Bronchial epithelial cell (primary cell): ENCODE data around the gene LMX1B. TPM values are rescaled to one million over a fixed set of nuclear protein-coding genes. Genes with fewer than 3 reads are reported as not detected.
A peak's percentile ranks its signal among the peaks of the same experiment; 100 is the strongest.

Source experiments
- DNase-seq: peaks from one replicate; pipeline ENCODE4 v3.0.0-alpha.2; 2010; ENCODE audit warnings: low read depth
- FAIRE-seq: peaks from 2 replicates; lab custom pipeline; 2011; peaks lifted over from hg19 to GRCh38; lab: Jason Lieb, UNC
- H3K27me3 ChIP-seq: 2 replicates; pipeline ENCODE4 v1.5.1; 2011; ENCODE audit warnings: low read length; ENCODE audit not compliant: control insufficient read depth, insufficient read depth
- H3K36me3 ChIP-seq: 2 replicates; pipeline ENCODE4 v1.5.1; 2011; ENCODE audit warnings: low read length; ENCODE audit not compliant: control insufficient read depth, insufficient read depth
- H3K4me3 ChIP-seq: 2 replicates; pipeline ENCODE4 v1.5.1; 2011; ENCODE audit warnings: mild to moderate bottlenecking, low read depth, low read length, control low read depth
- CTCF ChIP-seq: IDR thresholded peaks from 2 replicates; pipeline ENCODE4 v1.5.1; 2011; ENCODE audit warnings: mild to moderate bottlenecking, moderate library complexity, low read length, control low read depth, inconsistent platforms; ENCODE audit not compliant: insufficient read depth, severe bottlenecking
- total RNA-seq: library from RNA; depleted of rRNA; stranded (reverse); fragments of >200 nt; gene quantifications from 2 replicates; pipeline ENCODE4 v1.2.1, GENCODE V29; 2014

The LMX1B gene
- total RNA-seq, 1 donor from 2014 or later: not detected

DNA sequence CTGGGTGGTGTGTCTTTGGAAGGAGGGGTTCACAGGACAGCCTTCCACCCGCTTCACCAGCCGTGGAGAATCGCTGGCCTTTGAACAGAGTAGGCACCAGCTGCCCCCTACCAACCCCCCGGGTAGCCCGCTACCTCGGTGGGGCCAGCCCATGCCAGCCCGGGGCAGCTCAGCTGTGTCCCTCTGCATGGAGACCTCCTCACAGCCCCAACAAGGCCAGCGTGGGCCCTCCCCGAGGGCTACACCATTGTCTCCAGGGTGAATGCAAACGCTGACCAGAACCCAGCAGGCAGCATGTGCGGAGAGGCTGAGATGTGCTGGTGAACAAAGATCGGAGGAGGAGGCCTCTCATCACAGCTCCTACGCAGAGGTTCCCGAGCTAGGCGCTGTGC, 51.9 kb downstream of the LMX1B start:
- Histone ChIP-seq H3K4me3 (no peak overlapping the region), H3K27me3 (peaks cover 3% of the 10 kb centered on the region)
- FAIRE-seq: no peak

GRCh38 chr9:126666155-126666803, 52.6 kb downstream of the LMX1B start:
- DNase-seq (no peak), FAIRE-seq (no peak)
- Histone ChIP-seq H3K27me3 (peaks cover 3% of the 10 kb centered on the region), H3K36me3 (no peaks in the 10 kb centered on the region), H3K4me3 (no peak overlapping the region)
- no peak for TF ChIP-seq CTCF

More for the DNA sequence above, 51.9 kb downstream of the LMX1B start:
- TF ChIP-seq CTCF: no peak
- no peak for DNase-seq
- no peaks in the 10 kb centered on the region for H3K36me3 ChIP-seq

DNA sequence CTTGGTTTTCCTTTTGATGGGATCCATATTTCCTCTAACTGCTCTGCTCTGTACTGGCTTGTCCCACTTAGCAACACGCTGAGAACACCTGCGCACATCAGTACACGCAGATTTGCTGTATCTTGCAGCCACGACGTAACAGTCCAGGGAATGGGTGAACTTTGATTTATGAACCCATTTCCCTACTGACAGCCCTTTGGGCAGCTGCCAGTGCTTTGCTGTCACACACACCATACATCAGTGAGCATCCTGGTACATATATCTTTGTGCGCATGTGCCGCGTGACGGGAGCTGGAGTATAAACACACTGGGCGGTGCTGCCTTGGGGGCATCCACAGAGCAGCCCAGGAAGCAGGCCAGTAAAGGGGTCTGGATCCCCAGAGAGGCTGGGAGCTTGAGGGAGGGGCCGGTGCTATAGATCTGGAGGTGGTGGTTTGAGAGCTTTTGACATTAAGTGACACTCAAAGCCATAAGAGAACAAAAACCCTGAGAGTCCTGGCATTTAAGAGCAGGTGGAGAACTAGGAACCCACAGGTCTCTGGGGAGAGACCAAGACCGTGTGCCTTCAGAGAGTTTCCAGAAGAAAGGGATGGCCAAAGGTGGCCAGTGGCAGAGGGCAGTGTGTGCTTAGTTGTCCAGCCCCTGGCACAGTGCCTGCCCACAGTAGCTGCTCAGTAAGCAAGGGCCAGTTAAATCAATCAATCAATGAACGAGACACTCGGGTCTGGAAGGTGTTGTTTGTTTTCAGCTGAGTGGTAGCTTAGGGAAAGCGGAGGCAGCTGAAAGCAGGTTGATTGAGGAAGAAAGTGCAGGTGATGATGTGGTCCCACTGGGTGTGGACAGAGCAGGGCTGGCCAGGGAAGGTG, 53.7 kb downstream of the LMX1B start:
- FAIRE-seq (peak; percentile 94), DNase-seq (no peak)
- peaks cover 3% of the 10 kb centered on the region for H3K27me3 ChIP-seq

DNA sequence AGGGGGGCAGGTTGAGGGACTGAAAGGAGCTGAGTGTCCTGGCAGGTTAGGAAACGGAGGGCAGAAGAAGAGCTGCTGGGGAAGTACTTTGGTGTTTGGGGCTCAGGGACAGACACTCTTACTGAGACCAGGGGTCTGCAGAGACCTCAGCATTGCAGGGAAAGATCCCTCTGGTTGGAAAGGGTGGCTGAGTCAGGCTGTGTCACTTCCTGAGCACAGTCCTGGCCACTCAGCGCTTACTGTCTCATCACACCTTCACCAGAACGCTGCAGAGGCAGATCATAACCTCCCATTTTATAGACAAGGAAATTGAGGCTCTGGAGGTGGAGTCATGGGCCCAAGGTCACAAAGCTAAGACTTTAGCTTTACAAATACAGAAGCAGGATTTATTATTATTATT, 54.3 kb downstream of the LMX1B start:
- DNase-seq: peak; percentile 28
- FAIRE-seq: no peak

More for the DNA sequence above, 53.7 kb downstream of the LMX1B start:
- Histone ChIP-seq H3K4me3 (no peak overlapping the region), H3K36me3 (no peaks in the 10 kb centered on the region)
- no peak for TF ChIP-seq CTCF

DNA sequence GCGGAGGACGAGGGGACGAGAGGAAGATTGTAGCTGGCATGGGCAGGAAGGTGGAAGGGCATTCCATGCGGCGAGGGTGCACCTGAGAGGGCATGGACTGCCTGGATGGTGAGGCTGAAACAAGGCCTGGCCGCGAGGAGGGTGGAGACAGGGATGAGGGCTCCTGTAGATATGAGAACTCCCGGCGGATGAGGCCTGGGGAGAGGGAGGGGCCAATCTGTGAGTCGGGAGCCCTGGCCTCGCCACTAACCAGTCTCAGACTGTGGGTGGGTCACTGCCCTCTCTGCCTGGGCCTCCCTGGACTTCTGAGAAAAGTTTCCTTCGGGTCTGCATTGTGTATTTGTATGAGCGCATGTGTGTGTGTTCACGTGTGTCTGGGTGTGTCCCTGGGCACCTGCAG, 55.4 kb downstream of the LMX1B start:
- DNase-seq (no peak), FAIRE-seq (no peak)
- Histone ChIP-seq H3K4me3 (no peak overlapping the region), H3K36me3 (no peaks in the 10 kb centered on the region), H3K27me3 (peaks cover 3% of the 10 kb centered on the region)
- TF ChIP-seq CTCF: no peak

More for the DNA sequence above, 54.3 kb downstream of the LMX1B start:
- no peak for TF ChIP-seq CTCF
- H3K4me3 ChIP-seq: no peak overlapping the region
- H3K36me3 ChIP-seq: no peaks in the 10 kb centered on the region
- peaks cover 3% of the 10 kb centered on the region for H3K27me3 ChIP-seq
